Measurements from ENCODE around the gene NFE2L1.
"Not testable (repeated sequence)": the region's sequence is repeated elsewhere in the genome, so short reads cannot be mapped to it uniquely, and the experiment has no call there.

The NFE2L1 gene

GRCh38 chr17:48047741-48048383 lies at the start of gene NFE2L1:
TSS of gene NFE2L1 (plus strand) at chr17:48048359. CDS start at chr17:48051119, 2,760 bp downstream.
- peak; percentile 99 for DNase-seq

- no peak for DNase-seq
Observed at GRCh38 chr17:47999582-47999981, 48.6 kb upstream of the NFE2L1 start.

GRCh38 chr17:48001197-48001596 lies 47.0 kb upstream of the NFE2L1 start:
- peak; percentile 32 for DNase-seq

DNA sequence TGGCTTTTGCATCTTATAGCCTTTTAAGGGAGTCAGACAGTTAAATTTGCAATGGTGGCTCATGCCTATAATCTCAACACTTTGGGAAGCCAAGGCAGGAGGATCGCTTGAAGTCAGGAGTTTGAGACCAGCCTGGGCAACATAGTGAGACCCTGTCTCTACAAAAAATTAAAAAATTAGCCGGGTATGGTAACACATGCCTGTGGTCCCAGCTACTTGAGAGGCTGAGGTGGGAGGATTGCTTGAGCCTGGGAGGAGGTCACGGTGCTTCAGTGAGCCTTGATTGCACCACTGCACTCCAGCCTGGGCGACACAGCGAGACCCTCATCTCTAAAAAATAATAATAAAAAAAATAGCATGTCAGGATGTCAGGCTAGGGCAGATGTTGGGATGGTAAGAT lies 46.5 kb upstream of the NFE2L1 start:
- DNase-seq: not testable (repeated sequence)

DNA sequence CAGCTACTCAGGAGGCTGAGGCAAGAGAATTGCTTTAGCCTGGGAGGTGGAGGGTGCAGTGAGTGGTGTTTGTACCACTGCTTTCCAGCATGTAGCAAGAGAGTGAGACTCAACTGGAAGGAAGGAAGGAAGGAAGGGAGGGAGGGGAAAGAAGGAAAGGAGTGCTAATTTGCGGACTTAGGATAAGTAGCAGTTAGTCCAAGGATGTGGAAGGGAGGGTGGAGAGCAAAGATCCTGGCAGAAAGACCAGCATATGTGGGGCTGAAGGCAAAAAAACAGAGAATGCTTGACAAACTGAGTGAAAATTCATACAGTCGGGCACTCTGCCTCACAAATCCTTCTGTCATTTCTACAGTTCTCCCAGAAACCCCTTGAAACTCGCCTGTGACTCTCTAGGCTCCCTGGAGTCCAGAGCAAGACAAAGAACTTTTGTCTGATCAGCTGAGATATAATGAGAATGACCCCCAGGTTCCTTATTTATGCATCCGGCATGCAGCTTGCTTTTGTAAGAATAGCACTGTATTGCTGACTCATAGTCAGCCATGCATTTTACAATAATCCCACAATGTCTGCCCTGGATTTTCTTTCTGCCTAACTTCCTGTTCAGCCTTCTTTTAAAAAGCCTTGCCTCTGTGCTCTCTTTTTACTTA lies 45.8 kb upstream of the NFE2L1 start:
- DNase-seq: peak; percentile 88

- DNase-seq: no peak
Observed at GRCh38 chr17:48002916-48003416, 45.2 kb upstream of the NFE2L1 start.

GRCh38 chr17:48003417-48004151 lies 44.6 kb upstream of the NFE2L1 start:
- DNase-seq: no peak

- no peak for DNase-seq
Observed at GRCh38 chr17:48004983-48005382, 43.2 kb upstream of the NFE2L1 start.

GRCh38 chr17:48006936-48007709 lies 41.0 kb upstream of the NFE2L1 start:
- DNase-seq: no peak

DNA sequence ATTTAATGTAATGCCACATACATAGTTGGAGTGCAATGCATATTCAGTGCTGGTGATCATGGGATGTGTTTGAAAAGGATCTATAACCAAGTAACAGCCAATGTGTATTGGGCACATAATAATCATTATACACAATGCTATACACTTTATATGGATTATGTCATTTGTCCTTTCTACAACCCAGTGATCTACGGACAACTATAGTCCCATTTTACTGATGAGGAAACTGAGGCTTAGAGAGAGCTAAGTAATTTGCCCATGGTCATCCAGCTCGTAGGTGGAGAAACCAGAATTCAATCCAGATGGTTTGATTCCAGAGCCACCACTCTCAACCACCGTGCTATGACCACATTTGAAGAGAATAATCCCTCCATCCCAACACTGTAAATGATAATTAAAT lies 38.0 kb upstream of the NFE2L1 start:
- DNase-seq: no peak

DNA sequence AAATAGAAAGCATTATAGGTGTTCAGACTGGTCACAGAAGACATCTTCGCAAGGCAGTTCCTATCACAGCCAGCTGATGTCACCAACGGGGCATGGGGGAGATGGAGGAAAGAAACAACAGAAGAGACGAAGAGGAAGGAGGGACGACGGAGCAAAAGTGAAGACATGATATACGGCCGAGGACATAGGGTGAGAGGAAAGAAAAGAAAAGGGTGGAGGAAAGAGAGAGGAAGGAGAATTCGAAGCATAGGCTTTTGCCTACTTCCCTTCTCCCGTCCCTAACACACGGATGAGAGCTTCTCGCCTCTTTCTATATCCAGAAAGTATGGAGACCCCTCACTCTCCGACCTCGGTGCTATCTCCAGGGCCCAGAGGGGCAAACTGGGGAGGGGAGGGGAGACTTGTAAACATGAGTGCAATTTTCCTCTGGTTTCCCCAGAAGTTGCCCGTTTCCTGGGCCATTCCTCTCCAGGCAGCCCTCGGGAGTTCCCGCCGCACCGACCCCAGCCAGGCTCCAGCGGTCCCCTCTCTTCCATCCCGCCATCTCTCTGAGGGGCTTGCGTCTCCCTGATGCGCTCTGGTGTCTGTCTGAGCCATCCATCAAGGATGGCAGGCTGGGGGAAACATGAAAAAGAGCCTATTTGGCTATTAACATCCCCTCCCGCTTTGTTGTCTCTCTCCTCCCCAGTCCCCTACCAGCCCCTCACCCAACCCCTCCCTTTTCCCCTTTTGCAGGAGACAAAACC lies 36.6 kb upstream of the NFE2L1 start:
- peak; percentile 84 for DNase-seq

DNA sequence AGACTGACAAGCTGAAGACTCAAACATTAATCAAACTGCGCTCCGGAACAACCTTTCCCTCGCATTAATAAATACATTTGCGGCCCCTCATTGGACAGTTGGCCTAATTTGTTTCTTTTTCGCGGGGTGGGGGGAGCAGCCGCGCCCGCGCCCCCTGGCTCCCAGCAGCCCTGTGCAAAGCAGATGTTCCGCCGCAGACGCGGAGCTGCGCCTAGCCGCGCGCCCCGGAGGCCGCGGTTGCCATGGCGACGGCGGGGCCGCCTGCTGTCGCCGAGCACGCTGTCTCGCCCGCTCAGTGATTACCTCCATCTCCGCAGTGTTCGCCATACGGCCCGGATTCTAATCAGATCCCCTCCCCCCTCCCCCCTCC lies 36.0 kb upstream of the NFE2L1 start:
- DNase-seq: peak; percentile 53

GRCh38 chr17:48012654-48013053 lies 35.5 kb upstream of the NFE2L1 start:
- no peak for DNase-seq

- no peak for DNase-seq
Observed at GRCh38 chr17:48013876-48014594, 34.1 kb upstream of the NFE2L1 start.

- DNase-seq: peak; percentile 18
Observed at GRCh38 chr17:48014595-48015111, 33.5 kb upstream of the NFE2L1 start.

DNA sequence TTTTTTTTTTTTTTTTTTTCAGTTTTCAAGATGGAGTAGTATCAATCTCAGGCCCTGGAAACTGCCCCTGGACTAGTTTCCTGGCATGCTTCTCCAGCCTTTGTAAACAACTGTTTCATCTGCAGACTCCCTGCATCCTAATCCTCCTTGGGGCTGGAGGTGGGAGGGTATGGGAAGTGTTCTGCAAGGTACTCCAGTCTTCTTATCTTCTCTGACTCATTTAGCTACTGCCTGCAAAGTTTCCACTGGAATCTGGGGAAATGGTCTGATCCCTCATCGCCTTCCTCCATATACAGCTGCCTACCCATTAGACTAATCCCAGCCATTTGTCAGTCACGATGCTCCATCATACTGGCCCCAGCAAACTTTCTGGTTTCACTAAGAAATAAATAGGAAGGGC lies 32.0 kb upstream of the NFE2L1 start:
- DNase-seq: no peak

- DNase-seq: not testable (repeated sequence)
Observed at GRCh38 chr17:48017817-48018158, 30.4 kb upstream of the NFE2L1 start.

DNA sequence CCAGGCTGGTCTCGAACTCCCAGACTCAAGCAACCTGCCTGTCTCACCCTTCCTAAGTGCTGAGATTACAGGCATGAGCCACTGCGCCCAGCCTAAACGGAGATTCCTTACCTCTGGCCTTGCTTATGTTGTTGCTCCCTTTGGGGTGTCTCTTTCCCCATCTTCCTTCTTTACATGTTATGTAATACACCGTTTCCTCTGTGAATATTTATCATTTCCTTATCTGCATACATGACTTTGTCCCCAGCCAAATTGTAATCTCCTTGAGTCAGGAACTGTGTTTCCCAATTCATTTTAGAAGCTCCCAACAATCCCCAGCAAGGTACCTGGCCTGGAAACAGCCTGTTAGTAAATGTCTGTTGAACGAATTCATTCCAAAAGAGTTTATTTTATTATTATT lies 26.2 kb upstream of the NFE2L1 start:
- no peak for DNase-seq

DNA sequence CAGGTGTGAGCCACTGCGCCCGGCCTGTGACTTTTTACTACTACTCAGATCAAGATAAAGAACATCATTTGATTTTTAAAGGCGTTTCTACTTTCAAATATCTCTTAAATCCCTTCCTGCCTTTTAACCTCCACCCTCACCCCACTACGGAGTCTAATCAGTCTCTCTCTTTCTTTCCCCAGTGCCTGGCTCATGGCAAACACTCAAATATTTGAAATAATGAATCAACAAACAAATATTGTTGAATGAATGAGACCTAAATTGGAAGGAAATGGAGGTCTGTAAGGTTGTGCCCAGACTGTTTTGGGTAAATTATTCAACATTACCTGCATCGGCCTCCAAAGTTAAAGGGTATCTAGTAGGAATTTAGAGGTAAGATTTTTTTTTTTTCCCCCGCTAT lies 25.3 kb upstream of the NFE2L1 start:
- DNase-seq: no peak

DNA sequence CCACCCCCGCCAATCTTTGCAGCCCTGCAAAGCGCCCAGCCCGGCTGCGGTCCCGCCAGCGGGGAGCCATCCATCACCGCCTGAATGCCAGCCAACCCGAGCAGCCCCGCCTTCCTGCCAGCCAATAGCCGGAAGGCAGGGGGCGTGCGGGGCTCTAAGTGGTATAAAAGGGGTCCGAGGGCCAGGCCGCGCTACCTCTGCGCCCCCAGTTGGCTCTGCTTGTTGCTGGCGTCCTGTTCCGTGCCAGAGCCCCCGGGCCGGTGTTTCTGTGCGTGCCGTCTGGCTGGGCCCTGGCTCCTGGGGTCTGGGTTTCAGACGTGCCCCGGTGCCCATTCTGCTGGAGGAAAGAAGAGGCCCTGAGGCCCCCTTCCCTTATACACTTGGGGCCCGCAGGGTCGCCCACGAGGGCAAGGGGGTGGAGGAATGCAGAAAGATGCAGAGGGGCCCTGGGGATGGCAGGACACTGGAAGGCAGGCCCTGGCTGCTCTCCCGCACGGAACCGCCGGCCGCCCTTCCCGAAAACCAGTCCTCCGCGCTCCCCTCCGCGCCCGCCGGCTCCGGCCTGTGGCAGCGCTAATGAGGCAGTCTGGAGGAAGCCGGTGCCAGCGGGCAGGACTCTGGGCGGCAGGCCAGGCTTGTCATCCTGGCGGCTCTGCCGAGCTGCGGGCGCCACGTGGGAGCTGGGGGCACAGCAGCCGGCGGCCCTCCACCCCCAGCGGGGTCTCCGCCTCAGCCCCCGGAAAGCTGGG lies 24.6 kb upstream of the NFE2L1 start:
- peak; percentile 36 for DNase-seq

All from OCI-M1 (cell line).